Measurements from ENCODE around the gene ABCC6.

GRCh38 chr16:16110111-16110490 is 113.2 kb downstream of the ABCC6 start:
- TF ChIP-seq CTCF (IDR thresholded peaks at IDR 0.05): no peak
- TF ChIP-seq EP300 (IDR thresholded peaks at IDR 0.05): no peak
- no peak for TF ChIP-seq POLR2A (IDR thresholded peaks at IDR 0.05)
